Mammary epithelial cell (primary cell): Measurements from ENCODE around the gene DECR2.

Experiments
- EZH2 ChIP-seq: IDR thresholded peaks from 2 replicates; pipeline ENCODE4 v1.6.1; 2012; ENCODE audit warnings: low read length, inconsistent platforms, borderline replicate concordance
- TF ChIP-seq, protein P1 (sequence below), 2 donors: IDR thresholded peaks in 1 of 2; conservative IDR thresholded peaks in 1 of 2; 2 replicates each; pipeline ENCODE4 v1.5.1; 2011 to 2012; ENCODE audit warnings: inconsistent platforms in 2 of 2, low read length in 2 of 2, mild to moderate bottlenecking in 2 of 2, control low read depth in 1 of 2, low read depth in 1 of 2; ENCODE audit not compliant: insufficient read depth in 1 of 2; ENCODE audit errors: extremely low read depth in 1 of 2

DNA sequence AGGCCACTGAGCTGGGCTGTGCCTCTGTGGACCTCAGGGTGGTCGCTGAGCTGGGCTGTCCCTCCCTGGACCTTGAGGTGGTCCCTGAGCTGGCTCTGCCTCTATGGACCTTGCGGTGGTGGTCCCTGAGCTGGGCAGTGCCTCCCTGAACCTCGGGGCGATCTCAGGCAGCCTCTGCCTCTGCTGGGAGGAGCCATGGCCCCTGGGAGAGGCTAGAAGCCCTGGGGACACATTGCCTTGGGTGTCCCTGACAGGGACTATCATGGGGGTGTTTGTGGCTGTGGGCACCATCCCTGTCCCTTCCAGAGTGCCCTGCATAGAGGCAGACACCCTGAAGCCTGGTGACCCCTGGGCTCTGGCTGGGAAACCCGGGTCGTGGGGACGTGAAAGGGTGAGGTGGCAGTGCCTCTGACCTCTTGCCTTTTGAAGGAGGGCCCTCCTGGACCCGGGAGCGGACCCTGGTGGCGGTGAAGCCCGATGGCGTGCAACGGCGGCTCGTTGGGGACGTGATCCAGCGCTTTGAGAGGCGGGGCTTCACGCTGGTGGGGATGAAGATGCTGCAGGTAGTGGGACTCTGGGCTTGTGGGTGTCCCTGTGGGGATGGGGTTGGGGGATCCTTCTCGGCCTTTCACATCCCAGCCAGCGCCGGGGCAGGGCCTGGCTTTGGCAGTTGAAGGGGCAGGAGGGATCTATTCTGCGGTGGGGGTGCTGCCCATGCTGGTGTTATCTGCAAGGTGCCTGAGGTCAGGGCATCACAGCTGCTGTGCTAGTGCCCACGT is 2.9 kb upstream of the DECR2 start:
- TF ChIP-seq, protein P1, sequence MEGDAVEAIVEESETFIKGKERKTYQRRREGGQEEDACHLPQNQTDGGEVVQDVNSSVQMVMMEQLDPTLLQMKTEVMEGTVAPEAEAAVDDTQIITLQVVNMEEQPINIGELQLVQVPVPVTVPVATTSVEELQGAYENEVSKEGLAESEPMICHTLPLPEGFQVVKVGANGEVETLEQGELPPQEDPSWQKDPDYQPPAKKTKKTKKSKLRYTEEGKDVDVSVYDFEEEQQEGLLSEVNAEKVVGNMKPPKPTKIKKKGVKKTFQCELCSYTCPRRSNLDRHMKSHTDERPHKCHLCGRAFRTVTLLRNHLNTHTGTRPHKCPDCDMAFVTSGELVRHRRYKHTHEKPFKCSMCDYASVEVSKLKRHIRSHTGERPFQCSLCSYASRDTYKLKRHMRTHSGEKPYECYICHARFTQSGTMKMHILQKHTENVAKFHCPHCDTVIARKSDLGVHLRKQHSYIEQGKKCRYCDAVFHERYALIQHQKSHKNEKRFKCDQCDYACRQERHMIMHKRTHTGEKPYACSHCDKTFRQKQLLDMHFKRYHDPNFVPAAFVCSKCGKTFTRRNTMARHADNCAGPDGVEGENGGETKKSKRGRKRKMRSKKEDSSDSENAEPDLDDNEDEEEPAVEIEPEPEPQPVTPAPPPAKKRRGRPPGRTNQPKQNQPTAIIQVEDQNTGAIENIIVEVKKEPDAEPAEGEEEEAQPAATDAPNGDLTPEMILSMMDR (conservative IDR thresholded peaks at IDR 0.05 in 1 of 2, IDR thresholded peaks at IDR 0.05 in 1 of 2; ENCODE audit: extremely low read depth in 1 of 2, insufficient read depth in 1 of 2, low read depth in 1 of 2, low read length in 2 of 2) = no peak
- TF ChIP-seq EZH2 = no peak
